Amniotic stem cell (primary cell): ENCODE measurements around the gene KCNH8.

Source experiments
- DNase-seq: peaks from one replicate; lab custom pipeline; 2025; lab: John Stamatoyannopoulos, UW

The KCNH8 gene

DNA sequence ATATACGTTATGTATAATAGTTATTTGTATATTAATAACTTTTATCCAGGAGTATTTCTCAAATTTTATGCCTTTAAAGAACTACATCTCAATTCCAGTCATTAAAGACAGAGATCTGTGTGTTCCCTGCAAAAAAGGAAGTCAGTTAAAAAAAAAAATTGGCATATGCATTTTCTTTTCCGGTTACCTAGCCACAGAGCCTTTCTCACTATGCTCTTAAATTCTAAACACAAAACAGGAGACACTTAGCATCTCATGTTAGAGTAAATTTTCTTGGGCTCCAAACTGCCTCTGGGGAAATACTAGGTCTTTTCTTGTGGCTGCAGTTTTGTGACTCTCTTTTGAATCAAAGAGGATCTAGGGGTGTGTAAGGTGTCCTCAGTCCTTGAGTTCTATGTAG, 105.9 kb downstream of the KCNH8 start:
- DNase-seq, result no peak

DNA sequence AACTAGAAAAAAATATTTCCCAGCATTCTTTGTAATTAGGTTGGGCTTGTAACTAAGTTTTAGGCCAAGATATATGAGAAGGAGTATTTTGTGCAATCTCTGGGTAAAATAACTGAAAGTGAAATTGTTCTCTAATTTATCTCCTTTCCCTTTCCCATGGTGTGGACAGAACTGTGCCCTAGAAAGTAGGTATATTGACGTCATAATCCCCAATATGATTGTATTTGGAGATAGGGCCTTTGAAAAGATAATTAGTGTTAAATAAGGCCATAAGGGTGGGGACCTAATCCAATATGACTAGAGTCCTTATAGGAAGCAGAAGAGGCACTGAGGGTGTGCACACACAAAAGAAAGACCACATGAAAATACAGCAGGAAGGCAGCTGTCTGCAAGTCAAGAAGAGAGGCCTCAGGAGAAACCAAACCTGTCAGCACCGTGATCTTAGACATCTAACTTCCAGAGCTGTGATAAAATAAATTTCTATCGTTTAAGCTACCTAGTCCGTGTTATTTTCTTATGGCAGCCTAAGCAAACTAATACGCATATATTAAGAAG, 106.6 kb downstream of the KCNH8 start:
- DNase-seq, result no peak

DNA sequence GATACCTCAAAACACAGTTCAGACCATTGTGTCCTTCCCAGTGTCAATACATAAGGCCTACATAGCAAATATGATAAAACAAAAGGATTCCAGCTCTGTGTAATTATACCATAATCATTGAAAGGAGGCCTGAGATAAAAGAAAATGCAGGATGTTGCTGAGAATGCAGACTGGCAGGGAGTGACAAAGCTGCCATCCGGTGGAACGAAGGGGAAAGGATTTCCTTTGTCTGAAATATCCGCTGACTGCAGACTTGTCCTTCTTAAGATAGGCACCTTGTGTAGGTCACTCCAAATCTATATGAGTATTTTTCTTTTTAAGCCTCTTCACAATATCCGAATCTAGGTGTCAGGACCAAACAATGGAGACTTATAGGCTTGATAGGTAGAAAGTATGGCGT, 108.0 kb downstream of the KCNH8 start:
- no peak for DNase-seq

DNA sequence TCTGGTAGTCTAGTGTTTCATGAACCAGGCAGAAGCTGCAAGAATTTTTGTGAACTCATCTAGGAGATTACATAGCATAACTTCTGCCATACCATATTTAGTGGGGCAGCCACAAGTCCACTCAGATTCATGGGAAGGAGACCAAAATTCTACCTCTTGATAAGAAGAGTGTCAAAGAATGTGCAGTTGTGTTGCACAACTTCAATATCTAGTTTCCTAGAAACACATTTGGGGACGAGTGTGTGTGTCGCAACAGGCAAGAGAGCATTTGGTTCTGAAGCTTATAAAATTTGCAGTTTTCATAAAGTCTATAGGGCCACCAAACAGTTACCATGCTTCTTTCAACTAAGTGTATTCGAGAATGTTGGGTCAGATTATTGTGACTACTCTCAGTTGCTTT, 115.3 kb downstream of the KCNH8 start:
- no peak for DNase-seq

DNA sequence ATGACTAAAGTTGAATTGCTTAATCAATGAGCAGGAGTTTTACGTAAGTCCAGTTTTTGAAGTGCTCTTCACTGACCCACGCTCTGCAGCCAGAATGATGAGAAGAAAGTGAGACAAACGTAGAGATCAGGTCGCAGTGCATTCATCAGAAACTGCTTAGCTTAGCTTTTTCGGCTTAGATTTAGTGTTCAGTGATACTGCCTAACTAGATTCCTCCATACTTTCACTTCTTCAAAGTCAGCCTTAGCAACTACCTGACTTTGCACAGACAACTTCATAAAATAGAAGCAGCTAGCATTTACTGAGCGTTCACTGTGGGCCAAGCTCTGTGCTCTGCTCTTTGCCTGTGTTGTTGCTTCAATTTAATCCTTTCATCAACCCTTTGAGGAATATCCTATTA, 116.1 kb downstream of the KCNH8 start:
- no peak for DNase-seq

DNA sequence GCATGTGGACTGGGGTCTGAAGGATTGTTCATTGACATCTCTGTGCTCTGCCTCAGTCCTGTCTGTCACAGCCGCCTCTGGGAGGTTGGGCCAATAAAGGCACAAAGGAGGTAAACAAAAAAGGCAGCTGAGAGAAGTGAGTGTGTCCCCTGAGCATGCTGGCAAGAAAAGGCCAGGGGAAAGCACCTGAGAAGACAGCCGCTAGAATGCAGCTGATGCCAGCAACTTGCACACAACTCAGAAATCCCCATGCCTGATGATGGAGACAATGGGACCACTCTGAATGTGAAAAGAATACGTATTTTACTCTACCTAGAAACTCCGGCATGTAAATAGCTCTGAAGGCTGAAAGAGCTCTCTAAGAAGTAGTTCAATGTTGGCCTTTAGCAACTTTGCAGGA, 118.7 kb downstream of the KCNH8 start:
- DNase-seq, result no peak

DNA sequence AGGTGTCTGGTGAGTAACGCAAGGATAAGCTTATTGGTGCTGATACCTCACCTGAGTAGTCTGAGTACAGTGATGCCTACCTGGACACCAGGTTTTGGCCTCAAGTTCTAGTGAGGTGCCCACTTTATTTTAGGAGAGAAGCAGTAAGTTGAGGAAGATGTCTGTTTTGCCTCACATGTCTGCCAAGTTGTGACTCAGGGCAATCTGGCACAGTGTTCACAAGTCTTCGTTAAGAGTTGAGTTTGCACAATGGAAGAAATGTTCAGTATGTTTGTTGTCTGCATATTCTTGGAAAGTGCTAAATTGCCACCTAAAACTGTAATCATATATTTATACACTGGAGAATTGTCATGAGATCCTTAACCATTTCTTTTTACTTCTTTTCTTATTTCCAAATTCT, 122.2 kb downstream of the KCNH8 start:
- DNase-seq, result no peak

DNA sequence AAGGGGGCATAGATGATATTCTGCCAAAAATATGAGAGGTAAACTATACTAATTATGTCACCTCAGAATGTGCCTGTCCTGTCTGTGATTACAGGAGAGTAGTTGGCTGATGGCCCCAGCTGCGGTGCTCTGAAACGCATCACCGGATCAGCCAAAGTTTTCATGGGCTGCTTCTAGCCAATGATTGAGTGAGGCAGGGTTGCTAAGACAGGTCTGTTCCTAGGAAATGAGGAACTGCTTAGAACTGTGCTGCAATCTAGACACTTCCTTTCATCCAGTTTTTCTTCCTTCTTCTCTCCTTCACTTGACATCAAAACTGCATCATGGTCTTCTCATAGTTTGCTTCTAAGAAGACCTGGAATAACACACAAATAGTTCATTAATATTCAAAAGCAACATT, 124.0 kb downstream of the KCNH8 start:
- no peak for DNase-seq

DNA sequence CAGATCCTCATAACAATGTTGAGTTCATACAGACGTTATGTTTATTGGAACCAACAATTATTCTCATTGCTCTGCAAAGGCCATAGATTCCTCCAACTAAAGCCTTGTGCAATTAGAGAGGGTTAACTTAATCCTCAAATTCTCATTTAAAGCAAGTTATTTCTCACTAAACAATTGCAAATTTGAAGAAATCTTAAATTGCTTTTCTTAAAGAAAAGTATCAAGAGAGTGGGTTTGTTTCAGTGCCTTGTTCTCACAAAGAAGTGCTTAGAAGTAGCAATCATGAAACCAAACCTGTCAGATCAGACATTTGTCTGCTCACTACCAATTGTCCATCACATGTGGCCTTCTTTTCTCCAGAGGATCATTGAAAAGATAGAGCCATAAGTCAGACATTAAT, 124.8 kb downstream of the KCNH8 start:
- DNase-seq, result no peak

DNA sequence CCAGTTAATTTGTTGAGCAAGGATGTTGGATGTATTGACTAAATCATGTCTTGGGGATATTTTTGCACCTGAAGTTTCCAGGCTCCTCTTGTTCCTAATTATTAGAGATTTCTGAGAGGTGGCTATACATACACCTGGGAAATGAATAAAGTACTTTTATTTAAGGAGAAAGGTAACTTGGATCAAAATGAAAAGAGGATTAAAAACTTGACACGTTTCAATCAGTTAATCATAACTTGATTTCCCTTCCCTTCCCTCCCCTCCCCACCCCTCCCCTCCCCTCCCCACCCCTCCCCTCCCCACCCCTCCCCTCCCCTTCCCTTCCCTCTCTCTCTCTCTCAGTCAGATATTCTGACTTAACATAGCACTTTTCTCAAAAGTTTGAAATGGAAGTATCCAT, 126.3 kb downstream of the KCNH8 start:
- DNase-seq, result no peak

DNA sequence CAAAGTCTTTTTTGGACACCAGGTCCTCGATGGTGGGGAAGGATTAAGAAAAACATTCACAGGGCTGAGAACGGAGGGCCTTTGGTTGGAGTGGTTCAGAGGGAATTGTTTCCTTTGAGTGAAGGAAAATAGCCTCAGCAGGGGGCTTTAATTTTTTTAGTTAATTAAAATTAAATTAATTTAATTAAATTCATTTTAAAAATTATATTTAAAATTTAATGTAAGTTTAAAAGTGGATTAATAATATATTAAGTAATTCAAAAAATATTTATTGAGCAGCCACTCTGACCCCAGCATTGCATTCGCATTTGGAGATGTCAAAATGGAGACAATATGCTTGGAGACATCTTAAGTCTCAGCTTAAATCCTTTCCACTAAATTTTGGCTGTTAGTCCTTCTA, 136.7 kb downstream of the KCNH8 start:
- no peak for DNase-seq

- DNase-seq, result no peak
Observed at GRCh38 chr3:19293295-19293694, 145.0 kb downstream of the KCNH8 start.

DNA sequence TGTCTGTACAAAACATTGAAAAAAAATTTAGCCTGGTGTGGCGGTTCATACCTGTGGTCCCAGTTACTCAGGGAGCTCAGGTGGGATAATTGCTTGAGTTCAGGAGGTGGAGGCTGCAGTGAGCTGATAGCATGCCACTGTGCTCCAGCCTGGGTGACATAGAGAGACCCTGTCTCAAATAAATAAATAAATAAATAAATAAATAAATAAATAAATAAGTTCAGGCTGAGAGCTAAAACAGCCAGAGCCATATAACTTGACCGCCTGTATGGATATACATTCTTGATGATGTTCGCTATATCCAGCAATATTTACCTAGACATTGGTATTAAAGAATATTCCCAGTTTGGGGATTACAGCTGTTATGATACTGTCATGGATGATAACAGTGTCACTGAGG, 146.9 kb downstream of the KCNH8 start:
- DNase-seq, result no peak

DNA sequence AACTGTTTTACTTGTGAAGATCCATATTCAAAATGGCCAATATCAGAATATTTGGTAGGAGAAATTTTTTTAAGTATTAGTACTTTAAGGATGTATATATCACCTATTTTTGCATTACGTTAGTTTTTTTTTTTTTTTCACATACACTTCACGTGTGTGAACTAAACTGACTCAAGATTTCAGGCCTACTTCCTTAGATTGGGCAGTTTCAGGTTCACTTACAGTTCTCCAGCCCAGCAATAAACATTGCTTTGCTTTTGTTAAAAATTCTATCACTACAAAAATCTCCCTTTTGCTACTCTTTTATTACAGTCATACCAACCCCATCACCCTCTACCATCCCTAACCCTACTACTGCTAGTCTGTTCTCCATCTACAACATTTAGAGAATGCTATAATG, 183.6 kb downstream of the KCNH8 start:
- DNase-seq, result no peak

GRCh38 chr3:19334120-19334519, 185.8 kb downstream of the KCNH8 start:
- no peak for DNase-seq

GRCh38 chr3:19338769-19339168, 190.5 kb downstream of the KCNH8 start:
- no peak for DNase-seq

GRCh38 chr3:19342389-19342788, 194.1 kb downstream of the KCNH8 start:
- DNase-seq, result no peak

DNA sequence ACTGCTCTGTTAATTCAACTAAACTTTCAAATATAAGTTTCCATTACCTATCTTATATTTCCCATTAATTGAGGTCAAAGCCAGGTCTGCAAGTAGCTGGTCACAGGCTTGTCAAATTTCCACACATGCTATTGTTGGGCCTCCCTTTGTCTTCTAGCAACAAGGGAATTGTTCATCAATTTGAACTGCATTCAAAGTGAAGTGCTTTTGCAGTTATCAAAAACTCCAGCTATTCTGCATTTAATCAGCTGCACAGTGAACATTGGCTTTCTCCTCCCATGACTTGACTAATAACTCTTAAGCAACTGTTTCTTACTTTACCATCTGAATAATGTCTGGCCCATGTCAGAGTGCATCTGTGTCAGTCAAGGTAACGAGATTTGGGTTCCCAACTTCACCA, 198.4 kb downstream of the KCNH8 start:
- no peak for DNase-seq

GRCh38 chr3:19347671-19348070, 199.4 kb downstream of the KCNH8 start:
- DNase-seq, result no peak

DNA sequence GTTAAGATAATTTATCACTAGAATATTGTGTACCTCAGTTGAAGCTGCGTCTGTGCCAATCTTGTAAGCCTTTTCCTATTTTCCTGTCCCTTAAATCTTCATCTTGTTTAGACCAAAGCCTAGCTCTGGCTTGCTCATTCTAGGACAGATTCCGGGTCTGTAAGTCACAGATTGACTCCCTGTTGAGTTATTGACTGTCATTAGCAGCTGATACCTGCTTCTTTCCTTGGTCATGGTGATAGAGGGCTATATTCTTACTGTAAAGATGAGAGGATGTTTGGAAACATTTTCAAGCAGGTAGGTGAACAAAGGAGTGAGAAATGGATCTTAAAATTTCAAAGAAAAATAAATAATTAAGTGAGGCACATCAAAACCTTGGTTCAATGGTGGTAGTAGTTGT, 200.2 kb downstream of the KCNH8 start:
- no peak for DNase-seq

GRCh38 chr3:19348941-19349564, 200.7 kb downstream of the KCNH8 start:
- peak; percentile 2 for DNase-seq

GRCh38 chr3:19357947-19358346, 209.6 kb downstream of the KCNH8 start:
- DNase-seq, result no peak

DNA sequence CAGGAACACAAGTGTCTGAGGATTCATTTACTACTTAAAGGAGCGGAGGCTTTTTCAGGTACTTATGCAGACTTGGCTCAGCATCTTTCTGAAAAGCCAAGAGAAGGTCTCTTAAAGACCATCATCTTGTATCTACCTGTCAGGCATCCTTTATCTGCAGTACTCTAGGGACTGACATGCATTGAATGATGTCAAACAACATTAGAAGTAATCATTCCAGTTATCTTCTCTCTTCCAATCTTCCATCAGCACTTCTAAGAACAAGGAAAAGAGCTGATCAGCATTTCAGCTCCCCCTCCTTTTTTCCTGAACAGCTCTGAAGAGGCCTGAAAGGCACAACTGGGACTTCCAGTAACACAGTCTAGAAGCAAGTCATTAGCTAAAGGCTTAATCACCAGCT, 214.8 kb downstream of the KCNH8 start:
- DNase-seq, result no peak

GRCh38 chr3:19364148-19364547, 215.8 kb downstream of the KCNH8 start:
- DNase-seq, result no peak

GRCh38 chr3:19365471-19365870, 217.2 kb downstream of the KCNH8 start:
- DNase-seq, result no peak
